Measurements from ENCODE around the gene FARS2.

FARS2 gene

DNA sequence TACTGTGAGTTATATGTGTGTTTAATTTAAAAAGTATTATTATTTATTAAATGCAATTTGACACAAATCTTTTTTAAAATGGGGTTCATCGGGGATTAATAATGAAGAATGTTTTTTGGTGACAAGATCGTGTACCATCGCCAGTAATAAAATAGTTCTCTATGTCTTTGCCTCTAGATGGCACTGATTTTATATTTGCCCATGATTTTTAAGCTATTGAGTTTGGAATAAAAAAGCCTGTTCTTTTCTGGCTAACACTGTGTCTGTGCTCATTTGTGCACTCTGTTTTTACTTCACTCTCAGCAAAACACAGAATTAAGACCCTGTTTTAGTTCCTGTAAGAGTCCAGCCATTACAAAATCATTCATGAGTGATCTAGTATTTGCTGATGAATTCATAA lies 127.0 kb downstream of the FARS2 start:
- no peak for DNase-seq

DNA sequence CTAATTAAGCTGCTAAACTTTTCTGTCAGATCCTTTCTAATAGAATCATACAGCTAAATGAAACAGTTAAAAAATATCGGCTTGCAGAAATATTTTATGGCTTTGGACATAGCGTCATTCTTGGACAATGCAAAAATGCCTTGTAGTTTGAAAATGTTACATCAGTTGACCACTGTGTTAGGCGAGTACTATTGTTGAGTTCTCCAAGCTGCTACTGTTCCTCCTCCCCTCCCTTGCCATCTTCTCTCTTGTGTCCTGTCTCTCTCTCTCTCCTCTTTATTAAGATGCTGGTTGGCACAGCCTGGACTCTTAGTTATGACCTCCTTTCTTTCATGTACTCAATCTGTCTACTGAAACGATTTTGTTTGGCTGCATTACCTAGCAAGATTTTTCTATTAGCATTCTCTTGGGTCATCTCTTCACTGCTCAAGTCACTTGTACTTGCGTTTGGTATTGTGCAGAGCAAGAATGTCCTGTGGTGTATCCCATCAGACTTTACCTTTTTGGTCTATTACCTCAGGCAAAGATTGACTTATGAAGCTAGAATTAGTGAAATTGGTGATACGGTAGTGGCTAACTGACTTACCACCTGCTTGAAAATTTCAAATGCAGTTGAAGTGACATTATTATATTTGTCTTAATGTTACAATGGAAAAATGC lies 127.9 kb downstream of the FARS2 start:
- no peak for DNase-seq

GRCh38 chr6:5390177-5390576 lies 128.9 kb downstream of the FARS2 start:
- no peak for DNase-seq

GRCh38 chr6:5394280-5394679 lies 133.0 kb downstream of the FARS2 start:
- DNase-seq, result no peak

DNA sequence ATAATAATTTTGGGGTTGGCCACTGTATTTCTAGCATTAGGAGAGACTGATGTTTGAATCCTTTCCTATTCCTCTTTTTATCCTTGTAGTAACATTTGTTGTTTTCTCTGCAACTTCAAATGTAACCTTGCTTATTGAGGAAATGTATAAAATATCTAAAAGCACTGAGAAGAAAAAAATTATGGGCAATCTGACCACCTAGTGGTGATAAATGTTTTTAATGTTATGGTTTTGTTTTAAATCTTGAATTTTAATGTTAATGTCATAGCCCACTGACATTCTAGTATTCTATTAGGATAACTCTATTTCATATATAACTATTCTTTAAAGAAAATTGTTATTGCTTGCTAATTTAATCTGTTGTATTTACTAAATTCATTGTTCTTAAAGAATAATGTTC lies 134.4 kb downstream of the FARS2 start:
- no peak for DNase-seq

DNA sequence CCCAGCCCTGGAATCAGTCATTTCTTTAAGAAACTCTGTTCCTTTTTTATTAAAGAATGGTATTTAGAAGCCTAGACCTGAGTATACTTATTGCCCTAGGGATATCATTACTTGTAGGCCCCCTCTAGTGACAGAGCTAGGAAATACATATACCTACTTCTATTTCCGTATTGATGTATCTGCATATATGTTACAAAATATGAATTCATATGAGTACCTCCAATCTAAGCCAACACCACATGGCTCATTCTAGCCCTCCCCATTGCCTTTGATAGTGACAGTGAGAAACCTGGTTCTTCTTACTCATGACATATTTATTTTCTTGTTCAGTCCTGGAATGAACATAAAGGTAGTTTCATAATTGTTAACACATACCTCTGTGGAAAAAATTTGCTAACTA lies 137.2 kb downstream of the FARS2 start:
- peak; percentile 43 for DNase-seq

DNA sequence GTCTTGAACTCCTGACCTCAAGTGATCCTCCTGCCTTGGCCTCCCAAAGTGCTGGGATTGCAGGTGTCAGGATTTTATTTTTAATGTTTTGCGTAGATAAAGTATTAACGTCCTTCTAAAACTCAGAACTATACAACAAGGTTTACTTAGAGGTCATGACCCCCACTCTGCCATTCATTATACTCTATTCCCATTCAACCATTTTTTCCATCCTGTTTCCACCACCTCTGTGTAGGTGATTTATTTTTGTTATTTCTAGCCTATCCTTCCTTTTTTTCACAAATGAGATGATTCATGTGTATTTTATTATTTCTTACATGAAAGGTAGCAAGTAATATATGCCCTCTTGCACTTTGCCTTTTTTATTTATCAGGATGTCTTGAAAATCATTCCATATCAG lies 138.1 kb downstream of the FARS2 start:
- no peak for DNase-seq

DNA sequence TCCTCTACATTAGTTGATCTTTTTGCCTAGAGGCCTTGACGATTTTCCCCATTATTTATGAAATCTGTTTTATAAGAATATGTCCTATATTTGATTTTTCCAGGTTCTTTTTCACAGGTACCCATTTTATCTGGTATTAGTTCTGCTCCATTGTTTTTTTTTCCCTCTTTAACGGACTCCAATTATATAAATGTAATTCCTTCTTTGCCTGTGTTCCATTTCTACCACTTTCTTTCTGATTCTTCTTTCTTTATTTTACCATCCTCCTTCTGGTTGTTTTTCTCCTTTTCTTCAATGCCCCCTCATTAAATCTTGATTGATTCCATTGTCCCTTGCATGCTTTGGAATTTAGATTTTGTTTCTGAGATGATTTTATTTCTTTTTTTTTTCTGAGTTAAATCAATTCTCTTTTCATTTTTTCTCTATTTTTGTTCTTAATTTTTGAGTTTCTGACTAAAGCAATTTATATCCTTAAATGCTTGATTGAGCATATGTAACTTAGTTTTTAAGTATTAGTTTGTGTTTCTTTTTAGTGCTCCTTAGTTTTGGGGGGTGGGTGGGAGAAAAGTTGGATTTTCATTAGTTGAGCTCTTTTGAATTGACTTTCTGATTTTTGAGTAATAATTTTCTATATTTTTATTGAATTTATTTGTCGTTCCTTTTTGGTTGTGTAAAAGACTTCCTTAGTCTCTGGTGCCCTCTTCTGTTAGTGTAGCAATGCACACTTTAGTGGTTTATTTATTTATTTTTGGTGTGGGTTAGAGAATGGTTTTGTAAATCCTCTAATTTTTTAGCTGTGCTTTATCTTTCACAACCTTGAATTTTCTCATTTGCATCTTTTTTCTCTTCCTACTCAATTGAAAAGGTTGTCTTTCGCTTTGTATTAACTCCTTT lies 140.8 kb downstream of the FARS2 start:
- no peak for DNase-seq

- no peak for DNase-seq
Measured at GRCh38 chr6:5403076-5403475, 141.8 kb downstream of the FARS2 start.

DNA sequence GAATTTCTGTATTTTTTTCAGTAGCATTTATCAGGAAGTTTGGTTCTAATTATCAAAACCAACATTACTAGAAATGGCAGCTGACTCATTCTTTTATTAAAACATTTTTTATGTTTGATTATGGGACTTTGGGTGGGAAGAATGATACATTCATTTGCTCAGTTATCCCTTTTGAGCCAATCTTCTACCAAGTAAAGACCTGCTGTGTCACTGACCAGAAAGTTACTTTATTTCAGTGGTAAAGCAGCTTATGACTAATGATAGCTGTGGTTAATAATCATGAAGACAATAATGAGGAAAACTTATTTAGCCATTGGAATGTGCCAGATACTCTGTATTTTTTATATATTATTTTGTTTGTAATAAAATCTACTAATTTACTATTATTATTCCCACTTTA lies 142.3 kb downstream of the FARS2 start:
- no peak for DNase-seq

DNA sequence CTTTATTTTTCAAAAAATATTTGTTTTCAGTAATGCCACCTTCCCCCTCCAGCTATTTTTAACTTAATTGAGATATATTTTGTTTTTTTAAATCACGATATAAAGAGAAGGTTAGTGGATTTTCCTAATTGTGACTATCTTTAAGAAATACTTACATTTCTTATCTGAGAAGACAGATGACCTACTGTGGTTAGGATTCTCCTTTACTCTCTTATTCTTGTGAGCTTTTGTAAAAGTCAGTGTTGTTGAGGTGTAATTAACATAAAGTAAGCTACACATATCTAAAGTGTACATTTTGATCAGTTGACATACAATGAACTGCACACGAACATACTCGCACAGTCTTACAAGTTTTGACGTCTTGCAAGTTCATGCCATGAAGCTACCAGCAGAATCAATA lies 144.7 kb downstream of the FARS2 start:
- no peak for DNase-seq

DNA sequence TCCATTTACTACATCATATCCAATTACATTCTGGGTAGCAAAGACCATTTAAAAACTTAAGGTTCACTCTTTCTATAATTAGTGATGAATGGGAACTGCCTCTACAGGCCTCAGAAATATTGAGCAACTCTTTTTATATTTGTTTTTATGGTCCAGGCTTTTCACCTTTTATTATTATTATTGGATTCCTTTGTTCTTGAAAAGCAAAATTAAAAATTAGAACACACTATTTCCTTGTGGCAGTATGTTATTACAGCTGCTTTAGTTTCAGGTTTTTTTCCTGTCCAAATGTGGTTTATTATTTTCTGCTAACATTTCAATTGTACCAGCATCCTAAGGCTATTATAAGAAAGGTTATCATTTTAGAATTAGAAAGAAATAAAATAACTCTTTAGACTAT lies 150.1 kb downstream of the FARS2 start:
- no peak for DNase-seq

GRCh38 chr6:5412017-5412416 lies 150.7 kb downstream of the FARS2 start:
- DNase-seq, result no peak

GRCh38 chr6:5412663-5413062 lies 151.3 kb downstream of the FARS2 start:
- DNase-seq, result no peak

- no peak for DNase-seq
Measured at GRCh38 chr6:5416250-5416649, 154.9 kb downstream of the FARS2 start.

DNA sequence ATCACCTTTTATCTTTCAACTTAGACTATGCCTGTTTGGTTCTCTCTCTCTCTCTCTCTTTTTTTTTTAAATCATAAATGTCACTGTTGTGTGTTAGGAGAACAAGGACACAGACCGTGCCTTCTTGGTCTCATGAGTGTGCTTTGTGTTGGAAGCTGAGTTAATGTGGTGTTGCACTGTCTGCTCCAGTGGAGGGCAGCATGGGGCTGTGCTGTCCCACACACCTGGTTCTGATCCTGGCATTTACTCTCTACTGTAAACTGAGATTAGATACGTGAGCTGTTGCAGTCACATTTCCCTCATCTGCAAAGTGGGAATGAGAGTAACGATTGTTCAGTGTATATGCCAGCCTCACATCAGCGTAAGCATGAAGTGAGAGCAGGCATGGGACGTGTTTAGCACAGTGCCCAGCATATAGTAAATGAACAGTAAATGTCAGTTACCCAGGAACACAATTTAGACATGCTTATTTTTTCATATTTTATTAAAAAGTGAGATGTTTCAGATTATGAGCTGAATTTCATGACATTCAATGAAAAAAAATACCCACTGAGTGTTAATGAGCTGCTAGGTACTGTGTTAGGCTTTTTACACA lies 161.1 kb downstream of the FARS2 start:
- DNase-seq, result peak; percentile 28

GRCh38 chr6:5423251-5423650 lies 161.9 kb downstream of the FARS2 start:
- no peak for DNase-seq

DNA sequence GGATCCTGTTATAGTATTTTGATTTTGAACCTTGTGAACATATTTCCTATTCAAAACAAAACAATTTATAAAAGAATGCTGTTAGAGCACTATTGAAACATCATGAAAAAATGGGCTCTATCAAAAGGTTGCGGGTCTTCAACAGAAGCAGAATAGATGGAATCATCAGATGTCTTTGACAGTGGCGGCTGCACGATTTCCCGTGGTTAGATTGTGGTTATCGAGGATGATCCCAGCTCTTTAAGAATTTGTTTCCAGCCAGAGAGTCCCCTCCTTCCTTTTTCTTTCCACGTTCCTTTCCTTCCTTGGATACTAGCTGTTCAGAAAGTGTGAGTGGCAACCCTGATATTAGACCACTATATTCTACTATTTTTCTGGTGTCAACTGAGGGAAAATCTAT lies 163.4 kb downstream of the FARS2 start:
- no peak for DNase-seq

DNA sequence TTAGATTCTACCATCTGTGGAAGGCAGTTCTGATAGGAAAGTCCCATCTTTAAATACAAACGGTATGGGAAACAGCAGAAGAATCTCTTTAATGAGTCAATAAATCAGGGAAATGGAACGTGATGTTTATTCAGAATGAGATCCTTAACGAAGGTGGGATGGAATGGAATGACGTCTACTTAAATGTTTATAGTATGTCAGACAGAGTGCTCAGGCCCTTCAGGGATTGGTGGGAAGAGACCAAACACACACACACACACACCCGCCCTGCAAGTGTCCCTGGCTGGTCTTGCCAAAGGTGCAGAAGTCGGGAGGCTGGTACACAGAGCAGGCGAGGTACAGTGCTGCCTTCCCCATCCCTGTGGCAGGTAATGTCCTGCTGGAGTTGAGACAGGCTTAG lies 164.0 kb downstream of the FARS2 start:
- no peak for DNase-seq

DNA sequence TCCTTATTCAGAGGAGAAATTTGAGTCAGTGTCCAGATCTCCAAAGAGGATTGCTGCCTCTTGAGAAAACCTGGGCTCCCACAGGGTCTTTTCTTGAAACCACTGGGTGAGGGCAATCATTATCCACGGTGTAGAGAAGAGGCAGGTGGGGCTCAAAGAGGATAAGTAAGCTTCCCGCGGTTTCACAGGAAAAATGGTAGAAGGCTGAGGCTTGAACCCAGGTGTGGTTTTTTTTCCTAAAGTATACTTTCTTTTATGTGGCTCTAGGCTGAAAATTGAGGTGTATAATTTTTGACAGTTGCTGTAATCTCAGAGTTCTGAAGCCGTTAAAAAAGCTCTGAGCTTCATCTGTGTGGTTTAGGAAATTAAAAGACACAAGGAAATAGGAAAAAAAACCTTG lies 164.5 kb downstream of the FARS2 start:
- DNase-seq, result no peak

GRCh38 chr6:5427586-5427985 lies 166.3 kb downstream of the FARS2 start:
- no peak for DNase-seq

GRCh38 chr6:5433324-5433723 lies 172.0 kb downstream of the FARS2 start:
- no peak for DNase-seq

GRCh38 chr6:5435449-5435848 lies 174.1 kb downstream of the FARS2 start:
- no peak for DNase-seq

DNA sequence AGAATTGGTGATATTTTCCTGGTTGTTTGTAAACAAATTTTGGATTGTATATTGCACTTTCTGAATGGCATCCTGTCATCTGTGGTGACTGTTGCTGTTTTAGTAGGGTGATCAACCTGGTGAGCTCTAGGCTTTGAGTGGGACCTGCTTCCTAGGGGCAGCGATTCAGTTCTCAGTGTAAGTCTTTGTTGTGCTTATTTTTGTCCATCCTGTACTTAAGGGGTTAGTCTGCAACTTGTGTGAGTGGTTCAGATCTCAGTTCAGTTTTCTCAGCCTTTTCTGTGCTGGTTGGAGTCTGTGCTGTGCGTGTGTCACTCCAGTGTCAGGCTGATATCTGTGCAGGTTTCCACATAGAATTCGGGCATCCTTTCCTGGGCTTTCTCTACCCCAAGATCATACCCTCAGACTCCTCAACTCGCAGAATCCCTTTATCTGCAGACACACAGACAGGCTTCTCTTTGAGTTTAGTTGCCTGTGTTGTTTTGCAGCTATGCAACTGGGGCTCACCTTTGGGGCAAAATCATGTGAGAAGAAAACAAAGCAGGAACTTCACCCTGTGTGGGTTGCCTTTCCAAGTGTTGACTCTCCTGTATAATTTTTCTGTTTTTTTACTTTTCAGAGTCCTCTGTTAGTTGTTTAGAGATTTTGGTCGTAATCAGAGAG lies 177.7 kb downstream of the FARS2 start:
- DNase-seq, result no peak

Data from activated CD4-positive, alpha-beta T cell treated with anti-CD3 and anti-CD28 coated beads for 48 hours (primary cell).